GM19397 (cell line): ENCODE results near the gene MSANTD1.

Experiments used
- ATAC-seq: cut with Tn5 transposase; IDR thresholded peaks from one replicate; pipeline ENCODE4 v1.9.1; 2021; ENCODE audit warnings: mild to moderate bottlenecking, moderate library complexity; ENCODE audit not compliant: unreplicated experiment

MSANTD1 gene

GRCh38 chr4:3261411-3262207 is 12.7 kb downstream of the MSANTD1 start:
- ATAC-seq: no peak

- no peak for ATAC-seq
Measured at GRCh38 chr4:3262208-3263052, 13.5 kb downstream of the MSANTD1 start.

GRCh38 chr4:3263053-3263875 is 14.3 kb downstream of the MSANTD1 start:
- ATAC-seq: no peak

DNA sequence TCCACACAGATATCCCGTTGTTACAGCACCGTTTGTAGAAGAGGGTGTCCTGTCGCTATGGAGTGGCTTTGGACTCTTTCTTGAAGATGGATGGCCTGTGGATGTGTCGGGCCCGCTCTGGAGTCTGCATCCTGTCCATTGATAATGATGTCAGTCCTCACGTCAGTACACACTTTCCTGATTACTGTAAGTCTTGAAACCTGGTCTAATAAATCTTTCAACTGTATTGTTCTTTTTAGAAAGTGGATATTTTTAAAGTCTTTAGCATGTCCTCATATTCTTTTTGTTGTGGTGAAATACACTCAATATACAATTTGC is 14.9 kb downstream of the MSANTD1 start:
- no peak for ATAC-seq

DNA sequence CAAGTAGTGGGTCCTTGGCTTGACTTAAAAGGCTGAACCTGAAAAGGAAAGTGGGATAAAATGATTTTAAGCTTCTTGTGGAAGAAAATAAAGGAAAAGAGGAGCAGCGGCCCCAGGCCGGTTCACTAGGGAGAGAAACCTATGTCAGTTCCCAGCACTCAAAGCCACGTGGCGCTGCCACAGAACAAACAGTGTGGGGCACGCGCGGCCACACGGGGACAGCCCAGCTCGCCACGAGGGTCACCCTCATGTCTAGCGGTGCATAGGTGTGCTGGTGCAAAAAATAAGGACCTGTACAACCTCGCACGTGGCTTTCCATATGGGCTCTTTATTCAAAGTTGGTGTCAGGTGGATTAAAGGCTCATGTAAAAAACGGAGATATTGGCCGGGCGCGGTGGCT is 17.1 kb downstream of the MSANTD1 start:
- ATAC-seq: no peak

DNA sequence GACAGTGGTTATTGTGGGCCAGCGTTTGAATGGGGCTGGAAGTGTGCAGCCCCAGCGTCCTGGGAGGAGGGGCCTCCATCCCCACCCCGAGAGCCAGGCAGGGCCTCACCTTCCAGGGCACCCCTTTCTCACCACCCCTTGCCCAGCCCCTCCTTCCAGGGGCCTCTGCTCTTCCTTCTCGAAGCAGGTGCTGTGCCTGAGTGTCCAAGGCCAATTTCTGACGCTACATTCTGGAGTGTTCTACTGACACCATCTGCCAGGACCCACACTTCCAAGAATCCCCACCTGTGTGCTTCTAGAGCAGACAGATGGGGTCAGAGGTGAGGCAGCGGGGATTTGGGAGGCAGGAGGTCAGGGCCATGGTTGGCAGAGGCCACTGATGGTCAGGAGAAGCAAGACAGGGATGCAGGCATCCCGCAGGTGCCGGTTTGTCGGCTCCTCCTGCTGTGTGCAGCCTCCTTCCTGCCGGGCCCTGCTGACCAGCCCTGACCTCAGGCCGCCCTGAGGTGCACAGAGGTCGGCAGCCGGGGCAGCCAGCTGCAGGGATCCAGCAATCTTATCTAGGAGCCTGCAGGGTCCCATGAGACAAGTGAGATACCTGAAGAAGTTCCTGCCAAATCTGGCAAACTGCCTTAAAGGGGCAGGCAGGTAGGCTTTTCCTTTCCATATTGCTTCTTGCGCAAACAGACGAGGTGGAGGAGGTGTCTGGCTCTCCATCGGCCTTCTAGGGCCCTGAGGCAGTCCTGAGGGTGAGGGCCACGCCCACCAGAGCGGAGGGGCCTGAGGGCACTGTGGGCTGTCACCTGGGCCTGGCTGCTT is 18.8 kb downstream of the MSANTD1 start:
- no peak for ATAC-seq

- ATAC-seq: no peak
Measured at GRCh38 chr4:3268395-3269104, 19.6 kb downstream of the MSANTD1 start.

GRCh38 chr4:3269105-3269927 is 20.4 kb downstream of the MSANTD1 start:
- no peak for ATAC-seq

DNA sequence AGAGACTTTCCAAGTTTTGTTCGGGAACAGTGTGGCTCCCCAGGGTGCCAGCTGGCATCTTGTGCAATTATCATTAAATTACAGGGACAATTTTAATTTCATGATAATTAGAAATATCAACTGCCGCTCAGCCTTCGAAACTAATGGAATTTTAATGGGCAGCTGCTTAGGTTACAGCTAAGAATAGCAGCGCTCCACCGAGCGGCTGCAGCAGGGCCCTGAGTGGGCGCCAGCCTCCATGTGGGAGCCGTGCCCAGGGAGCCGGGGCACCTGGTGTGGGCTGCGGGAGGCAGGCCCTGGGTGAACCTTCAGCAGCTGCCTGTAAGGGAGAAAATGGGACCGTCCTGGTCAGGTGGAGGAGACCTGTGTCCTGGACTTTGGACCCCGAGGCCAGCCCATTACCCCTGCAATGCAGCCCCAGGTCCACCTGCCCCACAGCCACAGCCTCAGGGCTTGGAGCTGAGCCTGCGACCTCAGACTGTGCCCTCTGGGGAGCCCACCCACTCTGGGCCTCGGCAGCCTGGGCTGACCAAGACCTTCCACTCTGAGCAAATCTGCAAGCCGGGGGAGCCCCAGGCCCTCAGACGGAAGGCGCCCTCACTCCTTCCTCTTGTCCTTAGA is 21.1 kb downstream of the MSANTD1 start:
- ATAC-seq: no peak

DNA sequence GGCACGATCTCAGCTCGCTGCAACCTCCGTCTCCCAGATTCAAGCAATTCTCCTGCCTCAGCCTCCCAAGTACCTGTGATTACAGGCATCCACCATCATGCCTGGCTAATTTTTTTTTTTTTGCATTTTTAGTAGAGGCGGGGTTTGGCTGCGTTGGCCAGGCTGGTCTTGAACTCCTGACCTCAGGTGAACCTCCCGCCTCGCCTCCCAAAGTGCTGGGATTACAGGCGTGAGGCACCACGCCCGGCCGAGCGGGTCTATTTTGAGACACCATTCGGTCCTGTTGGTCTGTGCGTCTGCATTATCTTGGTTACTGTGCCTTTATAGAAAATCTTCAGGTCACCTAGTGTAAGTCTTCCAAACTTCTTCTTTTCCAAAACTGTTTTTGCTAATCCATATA is 22.2 kb downstream of the MSANTD1 start:
- ATAC-seq: no peak

GRCh38 chr4:3276986-3277385 is 28.0 kb downstream of the MSANTD1 start:
- ATAC-seq: no peak

GRCh38 chr4:3280466-3280865 is 31.5 kb downstream of the MSANTD1 start:
- no peak for ATAC-seq

DNA sequence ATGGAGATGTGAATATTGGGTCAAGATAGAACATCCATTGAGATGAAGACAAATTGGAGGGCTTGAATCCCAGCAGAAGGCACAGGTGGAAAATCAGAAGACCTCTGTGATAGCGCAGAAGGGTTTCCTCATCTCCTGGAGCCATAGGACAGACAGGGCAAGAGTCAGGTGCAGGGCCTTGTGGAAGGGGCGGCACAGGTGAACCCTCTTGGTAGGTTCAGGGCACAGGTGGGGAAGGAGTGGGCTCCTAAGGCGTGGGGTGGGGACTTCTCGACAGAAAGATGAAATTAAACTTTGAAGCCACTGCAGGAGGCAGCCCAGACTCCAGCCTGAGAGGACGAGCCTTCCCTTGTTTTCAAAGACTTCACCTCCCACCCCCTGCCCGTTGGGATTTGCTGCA is 34.5 kb downstream of the MSANTD1 start:
- ATAC-seq: no peak

GRCh38 chr4:3283916-3284315 is 35.0 kb downstream of the MSANTD1 start:
- no peak for ATAC-seq

DNA sequence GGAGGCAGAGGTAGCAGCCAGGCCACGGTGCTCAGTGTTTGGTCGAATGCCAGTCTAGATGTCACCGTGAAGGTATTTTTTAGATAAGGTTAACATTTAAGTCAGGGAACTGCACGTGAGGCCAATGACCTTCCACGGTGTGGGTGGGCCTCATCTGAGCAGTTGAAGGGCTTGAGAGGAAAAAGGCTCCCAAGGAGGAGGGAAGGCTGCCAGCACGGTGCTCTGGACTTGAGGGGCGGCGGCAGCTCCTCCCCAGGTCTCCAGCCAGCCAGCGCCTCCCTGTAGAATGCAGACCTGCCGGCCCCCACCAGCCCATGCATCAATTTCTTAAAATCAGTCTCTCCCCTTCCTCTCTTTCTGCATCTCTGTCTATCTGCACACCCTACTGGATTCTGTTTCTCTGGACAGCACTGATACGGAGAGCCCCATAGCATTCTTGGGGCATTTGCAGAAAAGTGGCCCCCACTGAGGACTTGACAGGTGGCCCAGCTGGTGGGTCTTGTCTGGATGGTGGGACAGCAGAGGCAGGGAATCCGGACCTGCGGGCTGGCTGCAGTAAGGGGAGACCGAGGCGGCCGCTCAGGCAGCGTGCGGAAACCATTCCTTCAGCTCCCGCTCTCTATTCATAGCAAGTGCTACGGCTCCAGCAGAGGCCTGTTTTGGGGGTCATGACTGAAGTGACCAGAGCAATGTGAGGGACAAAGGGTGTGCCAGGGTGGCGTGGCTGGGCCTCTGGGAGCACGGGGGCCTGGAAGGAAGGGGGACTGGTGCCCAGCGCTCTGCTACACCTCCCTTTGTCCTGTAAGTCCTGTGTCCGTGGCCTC is 36.0 kb downstream of the MSANTD1 start:
- ATAC-seq: no peak

DNA sequence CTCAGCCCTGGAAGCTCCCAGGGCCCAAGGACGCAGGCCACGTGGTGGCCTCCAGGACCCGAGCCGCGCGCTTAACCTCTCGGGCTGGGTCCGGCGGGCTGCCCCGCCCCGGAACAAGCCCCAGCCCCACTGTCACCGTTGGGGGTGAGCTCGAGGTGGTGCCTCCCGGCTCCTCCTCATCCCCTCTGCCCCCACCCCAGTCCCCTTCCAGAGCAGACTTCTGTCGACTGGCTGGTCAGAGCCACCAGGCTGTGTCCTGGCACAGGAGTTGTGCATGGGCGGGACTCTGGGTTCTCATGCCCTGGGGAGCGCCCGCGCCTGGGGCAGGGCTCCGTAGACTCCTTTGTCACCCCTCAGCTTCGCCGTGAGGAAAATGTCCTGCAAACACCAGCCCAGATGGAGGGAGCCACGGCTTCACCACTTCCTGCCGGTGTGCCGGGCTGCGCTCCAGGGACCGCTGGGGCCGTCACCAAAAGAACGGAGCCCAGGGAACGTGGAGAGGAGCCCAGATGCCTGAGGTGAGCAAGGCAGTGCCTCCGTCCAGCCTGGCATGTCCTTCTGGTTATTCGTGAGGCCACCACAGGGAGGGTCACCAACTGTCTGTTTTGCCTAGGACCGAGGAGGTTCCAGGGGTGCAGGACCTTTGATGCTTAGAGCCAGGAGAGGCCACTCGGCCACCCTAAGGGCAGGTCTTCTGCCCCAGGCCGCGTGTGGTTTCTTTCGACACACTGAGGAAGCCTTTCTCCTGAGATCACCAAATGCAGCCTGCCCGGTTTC is 36.8 kb downstream of the MSANTD1 start:
- ATAC-seq: peak; percentile 72
